Measurements from ENCODE around the gene RAD51AP2. TPM values are rescaled to one million over a fixed set of nuclear protein-coding genes. Genes with fewer than 3 reads are reported as not detected.
A peak's percentile ranks its signal among the peaks of the same experiment; 100 is the strongest.
"Not testable (repeated sequence)": the region's sequence is repeated elsewhere in the genome, so short reads cannot be mapped to it uniquely, and the experiment has no call there.

Gene RAD51AP2
- total and polyA plus RNA-seq, 10 of the 15 experiments (the other 5 are each of a cell fraction or from before 2014, with no cell fraction given) = under 0.01 to 0.02 TPM; not detected in 8

GRCh38 chr2:17490165-17490564 lies 28.1 kb downstream of the RAD51AP2 start:
- H3K9ac ChIP-seq (ENCODE audit: control insufficient read depth, insufficient read depth, low read length); POLR2A ChIA-PET; intact Hi-C loops (cut with micrococcal nuclease; ENCODE audit: unreplicated experiment); H3K4me2 ChIP-seq (ENCODE audit: control insufficient read depth, insufficient read depth); CTCF ChIA-PET; H3K36me3 ChIP-seq (ENCODE audit: control insufficient read depth in 2 of 2, insufficient read depth in 2 of 2, low read length in 1 of 2); ATAC-seq; H3K4me3 ChIP-seq; FAIRE-seq; DNase-seq (ENCODE audit: low read depth, low spot score); H2AFZ ChIP-seq (ENCODE audit: control insufficient read depth, low read depth, low read length); RAD21 ChIA-PET (ENCODE audit: unreplicated experiment); H3K4me1 ChIP-seq (ENCODE audit: control insufficient read depth, insufficient read depth, low read length); BruUV-seq (replicated peaks); H3K9me3 ChIP-seq (replicated peaks; ENCODE audit: control insufficient read depth, insufficient read depth, low read length); H3K79me2 ChIP-seq (ENCODE audit: control insufficient read depth, insufficient read depth, low read length); H3K27me3 ChIP-seq (replicated peaks in 1 of 2; ENCODE audit: control insufficient read depth in 2 of 2, insufficient read depth in 2 of 2, low read length in 1 of 2); H4K20me1 ChIP-seq (ENCODE audit: control insufficient read depth, insufficient read depth); in situ Hi-C loops (cut with MboI); H3K27ac ChIP-seq (ENCODE audit: control insufficient read depth, insufficient read depth): not testable (repeated sequence)
- peak; percentile 68; the same call in 1 of the 2 replicates for TF ChIP-seq SPI1 (IDR thresholded peaks at IDR 0.05; ENCODE audit: borderline replicate concordance, insufficient read depth, low read depth, low read length)
- SMC1A ChIA-PET (ENCODE audit: uncharacterized antibody, unreplicated experiment) = interaction anchor here (1.4 kb wide), 1 partner anchor 28 kb away, joined by 4 read pairs; the partner anchor contains the start of gene RAD51AP2

- 32% methylated on average over 4 of the region's 4 CpGs for WGBS (ENCODE audit: insufficient coverage, insufficient replicate concordance, low lambda C conversion rate, missing lambda C conversion rate)
- H3K9me3 ChIP-seq (replicated peaks; ENCODE audit: control insufficient read depth, insufficient read depth, low read length); H3K36me3 ChIP-seq (ENCODE audit: control insufficient read depth in 2 of 2, insufficient read depth in 2 of 2, low read length in 1 of 2); H4K20me1 ChIP-seq (ENCODE audit: control insufficient read depth, insufficient read depth); ATAC-seq; H3K4me3 ChIP-seq; intact Hi-C loops (cut with micrococcal nuclease; ENCODE audit: unreplicated experiment); BruUV-seq (replicated peaks); DNase-seq (ENCODE audit: low read depth, low spot score); FAIRE-seq; H3K27ac ChIP-seq (ENCODE audit: control insufficient read depth, insufficient read depth); CTCF ChIA-PET; H3K27me3 ChIP-seq (replicated peaks in 1 of 2; ENCODE audit: control insufficient read depth in 2 of 2, insufficient read depth in 2 of 2, low read length in 1 of 2); in situ Hi-C loops (cut with MboI); POLR2A ChIA-PET; H3K79me2 ChIP-seq (ENCODE audit: control insufficient read depth, insufficient read depth, low read length); H3K9ac ChIP-seq (ENCODE audit: control insufficient read depth, insufficient read depth, low read length); RAD21 ChIA-PET (ENCODE audit: unreplicated experiment); H3K4me2 ChIP-seq (ENCODE audit: control insufficient read depth, insufficient read depth); H3K4me1 ChIP-seq (ENCODE audit: control insufficient read depth, insufficient read depth, low read length); H2AFZ ChIP-seq (ENCODE audit: control insufficient read depth, low read depth, low read length): not testable (repeated sequence)
- SMC1A ChIA-PET (ENCODE audit: uncharacterized antibody, unreplicated experiment) = interaction anchor here (1.2 kb wide), 1 partner anchor 183 kb away, joined by 3 read pairs; no protein-coding TSS in a partner anchor
Observed at GRCh38 chr2:17488610-17489009, 29.6 kb downstream of the RAD51AP2 start.
